ENCODE results near the gene PDLIM3.

The PDLIM3 gene

GRCh38 chr4:185567381-185568376 lies 32.4 kb upstream of the PDLIM3 start:
- no peaks in the 10 kb centered on the region for H3K36me3 ChIP-seq (ENCODE audit: control insufficient read depth, low read length)
- H3K4me2 ChIP-seq (ENCODE audit: low read length), result no peak overlapping the region
- no peak for TF ChIP-seq CTCF (IDR thresholded peaks at IDR 0.05; ENCODE audit: low read depth, low read length, poor library complexity, severe bottlenecking)
- no peak for TF ChIP-seq EZH2phosphoT487 (IDR thresholded peaks at IDR 0.05; ENCODE audit: borderline replicate concordance, low read length)
- H3K4me1 ChIP-seq (ENCODE audit: control insufficient read depth, low read length), result no peaks in the 10 kb centered on the region
- no peaks in the 10 kb centered on the region for H3K9me2 ChIP-seq (replicated peaks; ENCODE audit: control insufficient read depth, low read length)
- H3K9me3 ChIP-seq (ENCODE audit: control insufficient read depth, insufficient read depth, low read length), result no peaks in the 10 kb centered on the region
- no peaks in the 10 kb centered on the region for H3K27me3 ChIP-seq (ENCODE audit: control insufficient read depth, low read length)
- no peaks in the 10 kb centered on the region for H3F3A ChIP-seq (ENCODE audit: control insufficient read depth, insufficient read depth)
- H3K79me2 ChIP-seq (ENCODE audit: control insufficient read depth, low read length), result no peaks in the 10 kb centered on the region
- no peaks in the 10 kb centered on the region for H4K20me1 ChIP-seq (ENCODE audit: control insufficient read depth, insufficient read depth, low read depth, low read length)
- no peak overlapping the region for H3K27ac ChIP-seq (ENCODE audit: low read depth, low read length)
- H3K4me3 ChIP-seq (ENCODE audit: low read length), result no peak overlapping the region

- no peak overlapping the region for H3K27ac ChIP-seq (ENCODE audit: low read depth, low read length)
- no peaks in the 10 kb centered on the region for H3K36me3 ChIP-seq (ENCODE audit: control insufficient read depth, low read length)
- no peaks in the 10 kb centered on the region for H3K27me3 ChIP-seq (ENCODE audit: control insufficient read depth, low read length)
- no peaks in the 10 kb centered on the region for H4K20me1 ChIP-seq (ENCODE audit: control insufficient read depth, insufficient read depth, low read depth, low read length)
- H3K4me2 ChIP-seq (ENCODE audit: low read length), result no peak overlapping the region
- no peak for TF ChIP-seq EZH2phosphoT487 (IDR thresholded peaks at IDR 0.05; ENCODE audit: borderline replicate concordance, low read length)
- TF ChIP-seq CTCF (IDR thresholded peaks at IDR 0.05; ENCODE audit: low read depth, low read length, poor library complexity, severe bottlenecking), result no peak
- no peaks in the 10 kb centered on the region for H3K9me2 ChIP-seq (replicated peaks; ENCODE audit: control insufficient read depth, low read length)
- no peaks in the 10 kb centered on the region for H3F3A ChIP-seq (ENCODE audit: control insufficient read depth, insufficient read depth)
- H3K4me3 ChIP-seq (ENCODE audit: low read length), result no peak overlapping the region
- no peaks in the 10 kb centered on the region for H3K79me2 ChIP-seq (ENCODE audit: control insufficient read depth, low read length)
- H3K9me3 ChIP-seq (ENCODE audit: control insufficient read depth, insufficient read depth, low read length), result no peaks in the 10 kb centered on the region
- no peaks in the 10 kb centered on the region for H3K4me1 ChIP-seq (ENCODE audit: control insufficient read depth, low read length)
Measured at GRCh38 chr4:185566972-185567371, 31.7 kb upstream of the PDLIM3 start.

- Histone ChIP-seq H4K20me1 (ENCODE audit: control insufficient read depth, insufficient read depth, low read depth, low read length) (no peaks in the 10 kb centered on the region), H3K27me3 (ENCODE audit: control insufficient read depth, low read length) (no peaks in the 10 kb centered on the region), H3K9me3 (ENCODE audit: control insufficient read depth, insufficient read depth, low read length) (no peaks in the 10 kb centered on the region), H3K79me2 (ENCODE audit: control insufficient read depth, low read length) (no peaks in the 10 kb centered on the region), H3K4me1 (ENCODE audit: control insufficient read depth, low read length) (no peaks in the 10 kb centered on the region), H3F3A (ENCODE audit: control insufficient read depth, insufficient read depth) (no peaks in the 10 kb centered on the region), H3K4me3 (ENCODE audit: low read length) (no peak overlapping the region), H3K4me2 (ENCODE audit: low read length) (no peak overlapping the region), H3K9me2 (replicated peaks; ENCODE audit: control insufficient read depth, low read length) (no peaks in the 10 kb centered on the region), H3K27ac (ENCODE audit: low read depth, low read length) (no peak overlapping the region), H3K36me3 (ENCODE audit: control insufficient read depth, low read length) (no peaks in the 10 kb centered on the region)
- no peak for TF ChIP-seq CTCF (IDR thresholded peaks at IDR 0.05; ENCODE audit: low read depth, low read length, poor library complexity, severe bottlenecking)
- TF ChIP-seq EZH2phosphoT487 (IDR thresholded peaks at IDR 0.05; ENCODE audit: borderline replicate concordance, low read length), result no peak
Measured at GRCh38 chr4:185566425-185566824, 31.1 kb upstream of the PDLIM3 start.

Measured in DOHH2 (cell line).